Kidney tubule cell (primary cell): ENCODE measurements around the gene SSBP3.
A peak's percentile ranks its signal among the peaks of the same experiment; 100 is the strongest.

Experiments used
- DNase-seq: peaks from one replicate; pipeline ENCODE4 v3.0.0-alpha.2; 2018; ENCODE audit warnings: low spot score

SSBP3 gene

GRCh38 chr1:54305906-54306514 is 100.2 kb downstream of the SSBP3 start:
- DNase-seq = no peak

- no peak for DNase-seq
Observed at GRCh38 chr1:54304518-54304917, 101.7 kb downstream of the SSBP3 start.

GRCh38 chr1:54302951-54303843 is 103.0 kb downstream of the SSBP3 start:
- DNase-seq = no peak

DNA sequence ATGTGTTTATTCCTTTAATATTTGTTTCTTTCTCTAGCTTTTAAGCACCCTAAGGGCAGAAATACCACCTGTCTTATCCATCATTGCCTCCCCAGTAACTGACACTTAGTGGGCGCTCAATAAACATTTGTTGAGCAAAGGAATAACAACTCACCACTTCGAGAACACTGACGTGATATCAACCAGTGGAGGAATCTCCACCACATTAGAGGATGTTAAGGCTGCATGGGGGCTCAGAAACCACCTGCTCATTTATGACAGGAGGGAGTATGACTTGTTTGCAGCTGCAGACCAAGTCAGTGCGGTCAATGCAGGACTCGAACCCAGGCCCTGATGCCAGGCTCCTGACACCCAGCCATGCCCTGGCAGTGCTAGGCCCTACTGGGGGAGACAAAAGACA is 103.6 kb downstream of the SSBP3 start:
- DNase-seq = no peak

- no peak for DNase-seq
Observed at GRCh38 chr1:54301497-54301896, 104.7 kb downstream of the SSBP3 start.

GRCh38 chr1:54300401-54300800 is 105.8 kb downstream of the SSBP3 start:
- no peak for DNase-seq

DNA sequence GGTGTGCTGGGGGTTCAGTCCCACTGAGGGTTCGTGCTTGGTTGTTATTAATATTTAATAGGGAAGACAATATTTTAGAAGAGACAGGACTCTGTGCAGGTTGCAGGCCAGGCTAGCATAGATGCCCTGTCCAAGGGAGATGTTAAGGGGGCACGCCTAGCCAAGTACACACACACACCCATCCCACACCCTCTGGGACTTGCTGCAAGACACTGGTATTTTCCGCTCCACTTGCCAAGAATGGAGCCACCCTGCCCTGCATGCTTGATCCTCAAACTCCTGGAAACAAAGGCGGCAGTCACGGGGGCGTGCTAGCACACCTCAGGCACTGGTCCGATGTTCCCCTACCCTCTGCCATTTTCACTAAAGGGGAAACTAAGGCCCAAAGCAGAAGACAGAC is 107.2 kb downstream of the SSBP3 start:
- peak; percentile 39 for DNase-seq

GRCh38 chr1:54298284-54299033 is 107.7 kb downstream of the SSBP3 start:
- no peak for DNase-seq

GRCh38 chr1:54297596-54298283 is 108.5 kb downstream of the SSBP3 start:
- DNase-seq = peak; percentile 72

- no peak for DNase-seq
Observed at GRCh38 chr1:54296666-54297065, 109.5 kb downstream of the SSBP3 start.

- DNase-seq = no peak
Observed at GRCh38 chr1:54294887-54295286, 111.3 kb downstream of the SSBP3 start.

DNA sequence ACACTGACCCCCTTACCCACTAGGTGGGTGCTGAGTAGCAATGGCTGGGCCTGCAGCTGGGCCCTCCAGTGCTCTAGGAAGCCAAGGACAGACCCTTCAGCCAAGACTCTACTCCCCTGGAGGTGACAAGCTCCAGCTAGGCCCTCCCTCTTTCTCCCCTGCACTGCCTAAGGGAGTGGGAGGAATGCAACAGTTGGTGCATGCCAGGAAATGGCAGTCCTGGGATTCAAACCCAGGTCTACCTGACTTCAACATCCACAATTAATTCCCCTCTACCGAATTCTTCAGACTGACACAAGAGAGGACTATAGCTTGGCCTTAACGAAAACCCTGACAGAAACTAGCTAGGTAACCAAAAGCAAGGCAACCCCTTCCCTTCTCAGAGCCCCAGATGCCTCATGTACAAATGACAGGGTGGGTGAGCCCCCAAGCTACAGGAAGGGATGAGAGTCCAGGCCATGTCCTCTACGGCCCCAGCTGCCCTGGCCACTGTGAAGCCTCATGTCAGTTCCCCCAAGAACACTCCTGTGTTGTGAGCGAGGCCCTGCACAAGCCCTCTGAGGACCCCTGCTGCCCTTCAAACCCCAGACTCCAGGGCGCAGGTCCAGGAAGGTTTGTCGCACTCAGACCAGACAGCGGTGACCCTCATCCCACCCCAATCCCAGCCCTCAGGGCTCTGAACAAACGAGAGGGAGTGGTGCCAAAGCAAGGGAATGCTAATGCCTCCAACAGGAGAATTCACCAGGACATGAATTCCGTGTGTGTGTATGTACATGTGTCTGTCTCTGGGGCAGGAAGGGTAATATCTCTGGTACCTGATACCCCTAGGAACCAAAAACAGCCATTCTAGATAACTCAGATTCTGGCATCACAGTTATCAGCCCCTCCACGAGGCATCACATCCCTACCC is 113.9 kb downstream of the SSBP3 start:
- no peak for DNase-seq

GRCh38 chr1:54291276-54292001 is 114.8 kb downstream of the SSBP3 start:
- no peak for DNase-seq

DNA sequence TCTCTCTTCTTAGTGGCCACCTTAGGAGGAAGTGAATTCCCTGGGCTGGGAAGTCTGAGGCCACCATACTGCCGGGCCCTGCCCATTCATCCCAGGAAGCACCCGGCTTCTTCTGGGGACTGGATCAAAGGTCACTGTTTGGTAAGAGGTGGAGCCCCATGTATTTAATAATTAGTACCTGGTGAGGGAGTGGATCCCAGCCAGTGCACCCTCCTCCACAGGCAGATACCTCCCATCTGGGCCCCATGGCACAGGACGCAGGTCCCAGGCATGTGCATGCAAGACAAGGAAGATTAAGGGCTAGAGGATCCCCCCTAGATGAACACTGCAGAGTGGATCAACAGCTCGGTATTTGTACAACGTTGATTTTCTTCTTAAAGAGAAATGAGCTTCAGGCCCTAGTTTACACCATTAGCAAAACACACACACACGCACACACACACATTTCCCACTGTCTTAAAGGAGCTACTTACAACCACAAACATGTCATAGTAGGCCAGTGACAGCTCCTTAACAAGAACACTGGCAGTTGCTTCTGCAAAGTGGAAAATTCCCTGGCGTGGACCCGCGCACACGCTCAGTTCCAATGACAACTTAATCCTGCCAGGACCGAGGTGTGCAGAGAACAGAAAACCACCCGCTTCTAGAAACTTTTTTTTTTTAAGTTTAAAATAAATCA is 115.5 kb downstream of the SSBP3 start:
- peak; percentile 32 for DNase-seq

DNA sequence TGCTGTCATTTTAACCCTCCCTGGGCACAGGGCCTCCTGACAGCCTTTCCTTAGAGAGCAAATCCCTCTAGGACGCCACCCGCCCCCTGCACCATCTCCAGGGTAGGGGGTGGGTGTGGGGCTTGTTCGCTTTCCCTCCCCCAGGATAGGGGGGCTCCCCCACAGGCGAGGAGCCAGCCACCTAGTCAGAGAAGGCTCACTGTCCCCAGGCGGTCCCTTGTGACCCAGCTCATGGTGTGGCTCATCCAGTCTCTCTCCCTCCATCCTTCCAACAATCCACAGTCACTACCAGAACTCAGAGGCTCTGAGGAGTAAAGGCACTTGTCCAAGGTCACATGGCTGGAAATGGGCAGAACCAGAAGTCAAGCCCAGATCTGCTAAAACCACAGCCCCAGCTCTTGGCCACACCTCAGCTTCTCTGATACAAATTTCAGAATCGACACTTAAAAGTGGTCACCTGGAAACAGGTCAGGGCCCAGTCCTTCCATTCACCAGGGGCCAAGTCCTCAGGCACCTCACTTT is 116.4 kb downstream of the SSBP3 start:
- DNase-seq = no peak

DNA sequence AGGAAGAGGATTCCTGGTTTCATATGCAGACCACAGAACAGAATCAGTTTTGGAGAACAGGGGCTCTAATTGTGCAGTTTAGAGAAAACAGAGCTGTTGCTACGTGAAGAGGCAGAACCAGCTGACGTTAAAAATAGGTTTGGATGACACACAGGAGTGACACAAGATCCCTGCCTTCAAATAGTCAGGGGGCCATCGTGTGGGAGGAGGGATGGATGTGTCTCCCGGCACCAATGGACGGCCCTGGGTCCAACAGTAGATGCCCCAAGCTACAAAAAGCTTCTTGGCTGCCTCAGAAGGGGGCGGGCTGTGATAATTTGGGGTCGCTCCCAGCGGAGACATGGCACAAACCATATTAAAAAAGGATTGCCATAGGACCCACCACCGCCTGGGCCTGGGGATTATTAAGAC is 118.4 kb downstream of the SSBP3 start:
- DNase-seq = no peak

DNA sequence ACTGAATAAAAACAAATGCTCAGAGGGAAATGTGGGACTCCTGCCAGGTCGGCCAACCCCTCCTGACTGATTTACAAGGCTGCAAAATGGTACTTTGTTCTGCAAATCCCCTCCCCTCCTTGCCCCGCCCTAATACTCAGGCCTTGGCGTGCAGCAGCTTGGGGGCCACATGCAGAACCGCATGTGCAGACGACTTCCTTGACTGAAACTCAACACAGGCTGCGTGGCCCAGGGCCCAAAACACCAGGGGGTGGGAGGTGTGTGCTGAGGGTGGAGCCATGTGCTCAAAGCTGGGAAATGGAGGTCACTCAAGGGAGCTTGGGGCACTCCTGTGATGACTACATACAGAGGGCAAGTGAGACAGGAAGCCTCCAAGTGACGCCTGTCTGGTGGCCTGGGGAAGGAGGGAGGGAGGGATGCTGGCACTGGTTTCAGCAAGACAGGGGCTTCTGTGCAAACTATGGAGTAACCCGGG is 119.0 kb downstream of the SSBP3 start:
- peak; percentile 67 for DNase-seq

DNA sequence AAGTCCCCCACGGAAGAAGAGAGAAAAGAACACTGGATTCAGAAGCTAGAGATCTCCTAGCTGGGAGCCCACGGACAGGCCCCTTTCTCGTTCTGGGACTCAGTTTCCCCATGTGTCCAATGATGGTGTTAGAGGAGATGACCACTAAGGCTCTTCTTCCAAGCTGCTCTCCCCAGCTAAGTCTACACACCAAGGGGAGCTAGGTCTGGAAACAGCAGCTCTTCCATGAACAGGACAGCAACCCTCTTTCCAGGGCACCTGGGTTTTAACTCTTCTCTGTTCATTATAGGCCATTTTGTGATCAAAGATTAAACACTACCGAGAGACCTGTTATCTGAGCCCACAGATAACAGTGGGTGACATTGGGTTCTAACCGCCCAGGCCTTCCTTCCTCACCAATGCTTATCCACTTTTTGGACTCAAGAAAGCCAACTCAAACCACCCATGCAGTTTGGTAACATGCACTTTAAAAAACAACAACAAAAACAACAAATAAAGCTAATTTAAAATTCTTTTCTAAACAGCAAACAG is 120.3 kb downstream of the SSBP3 start:
- no peak for DNase-seq
